ENCODE results near the gene MAP1A.

The MAP1A gene

GRCh38 chr15:43510200-43511011, 7.0 kb upstream of the MAP1A start:
- peak; percentile 70 for FAIRE-seq
- DNase-seq (ENCODE audit: insufficient read length, low spot score) = peak; percentile 95

GRCh38 chr15:43511012-43511885, 6.2 kb upstream of the MAP1A start:
- no peak for FAIRE-seq
- DNase-seq (ENCODE audit: insufficient read length, low spot score) = no peak

- DNase-seq (ENCODE audit: insufficient read length, low spot score) = no peak
- FAIRE-seq = no peak
These were observed 3.9 kb upstream of the MAP1A start for GRCh38 chr15:43513550-43513949.

- FAIRE-seq = no peak
- DNase-seq (ENCODE audit: insufficient read length, low spot score) = no peak
These were observed 3.0 kb upstream of the MAP1A start for GRCh38 chr15:43514241-43515057.

- DNase-seq (ENCODE audit: insufficient read length, low spot score) (no peak), FAIRE-seq (no peak)
These were observed 1.7 kb upstream of the MAP1A start for GRCh38 chr15:43515741-43516140.

- DNase-seq (ENCODE audit: insufficient read length, low spot score) (no peak), FAIRE-seq (no peak)
These were observed 1.2 kb upstream of the MAP1A start for GRCh38 chr15:43516185-43516584.

- FAIRE-seq (no peak), DNase-seq (ENCODE audit: insufficient read length, low spot score) (no peak)
These were observed 531 bp upstream of the MAP1A start for GRCh38 chr15:43516801-43517353.

- FAIRE-seq (no peak), DNase-seq (ENCODE audit: insufficient read length, low spot score) (no peak)
These were observed 871 bp downstream of the MAP1A start for GRCh38 chr15:43518197-43518761.

- DNase-seq (ENCODE audit: insufficient read length, low spot score) (no peak), FAIRE-seq (no peak)
These were observed 1.8 kb downstream of the MAP1A start for GRCh38 chr15:43519196-43519595.

- FAIRE-seq = no peak
These were observed 2.7 kb downstream of the MAP1A start for GRCh38 chr15:43520138-43520537.

GRCh38 chr15:43521419-43521818, 4.0 kb downstream of the MAP1A start:
- FAIRE-seq = no peak
- no peak for DNase-seq (ENCODE audit: insufficient read length, low spot score)

More at GRCh38 chr15:43520138-43520537, 2.7 kb downstream of the MAP1A start:
- no peak for DNase-seq (ENCODE audit: insufficient read length, low spot score)

GRCh38 chr15:43522247-43522646, 4.8 kb downstream of the MAP1A start:
- no peak for FAIRE-seq

GRCh38 chr15:43523646-43524045, 6.2 kb downstream of the MAP1A start:
- DNase-seq (ENCODE audit: insufficient read length, low spot score) (no peak), FAIRE-seq (no peak)

More at GRCh38 chr15:43522247-43522646, 4.8 kb downstream of the MAP1A start:
- no peak for DNase-seq (ENCODE audit: insufficient read length, low spot score)

- DNase-seq (ENCODE audit: insufficient read length, low spot score) (no peak), FAIRE-seq (no peak)
These were observed 6.9 kb downstream of the MAP1A start for GRCh38 chr15:43524254-43524845.

GRCh38 chr15:43525131-43525530, 7.7 kb downstream of the MAP1A start:
- no peak for DNase-seq (ENCODE audit: insufficient read length, low spot score)
- FAIRE-seq = no peak

- FAIRE-seq = no peak
These were observed 9.0 kb downstream of the MAP1A start for GRCh38 chr15:43526261-43526930.

GRCh38 chr15:43527016-43527801, 9.8 kb downstream of the MAP1A start:
- FAIRE-seq = no peak
- DNase-seq (ENCODE audit: insufficient read length, low spot score) = no peak

More at GRCh38 chr15:43526261-43526930, 9.0 kb downstream of the MAP1A start:
- no peak for DNase-seq (ENCODE audit: insufficient read length, low spot score)

GRCh38 chr15:43527802-43528541, 10.6 kb downstream of the MAP1A start:
- DNase-seq (ENCODE audit: insufficient read length, low spot score) = no peak
- no peak for FAIRE-seq

Data from HTR-8/SVneo (cell line).